ENCODE measurements around the gene HCST. TPM values are rescaled to one million over a fixed set of nuclear protein-coding genes. Genes with fewer than 3 reads are reported as not detected.

HCST gene
- total RNA-seq, 4 donors from 2014 or later: 1.3 TPM; not detected in 3

GRCh38 chr19:35904311-35905068, 2.2 kb downstream of the HCST start:
- Histone ChIP-seq H3K36me3 (no peaks in the 10 kb centered on the region), H3K27me3 (no peaks in the 10 kb centered on the region), H3K9me3 (no peaks in the 10 kb centered on the region), H3K4me3 (no peak overlapping the region), H3K27ac (peak overlapping the region in 3 of 4 donors; percentile 94 to 97 (median 95)), H3K4me1 (peaks cover 5 to 56% (median 23%) of the 10 kb centered on the region in 3 donors)
- DNase-seq: no peak
- TF ChIP-seq POLR2A (IDR thresholded peaks at IDR 0.05): peak in 1 of 4 donors; percentile 26
- no peak for TF ChIP-seq CTCF (IDR thresholded peaks at IDR 0.05)
- 83 to 86% methylated on average over 10 of the region's 10 CpGs for WGBS, 2 donors
- intact Hi-C loops (cut with DNase I): no loop called here

- DNase-seq: no peak
- no peak for TF ChIP-seq CTCF (IDR thresholded peaks at IDR 0.05)
- no peak for TF ChIP-seq POLR2A (IDR thresholded peaks at IDR 0.05)
- Histone ChIP-seq H3K4me1 (peaks cover 5 to 49% (median 23%) of the 10 kb centered on the region in 3 donors), H3K4me3 (no peak overlapping the region), H3K9me3 (no peaks in the 10 kb centered on the region), H3K27ac (peak overlapping the region in 2 of 4 donors; percentile 70 to 94), H3K36me3 (no peaks in the 10 kb centered on the region), H3K27me3 (no peaks in the 10 kb centered on the region)
- 38 to 45% methylated on average over 4 to 6 of the region's 6 CpGs for WGBS, 2 donors
- intact Hi-C loops (cut with DNase I): no loop called here
Measured at GRCh38 chr19:35905178-35905727, 2.9 kb downstream of the HCST start.

GRCh38 chr19:35907377-35907745, 5.0 kb downstream of the HCST start:
- Histone ChIP-seq H3K4me3 (peak overlapping the region in 3 of 4 donors; percentile 10 to 50 (median 34)), H3K9me3 (no peaks in the 10 kb centered on the region), H3K27ac (peak overlapping the region; percentile 27 to 73 (median 54)), H3K36me3 (no peaks in the 10 kb centered on the region), H3K27me3 (no peaks in the 10 kb centered on the region), H3K4me1 (peaks cover 5 to 34% (median 17%) of the 10 kb centered on the region in 3 donors)
- no peak for DNase-seq
- 50 to 88% methylated on average over 6 of the region's 12 CpGs for WGBS, 2 donors
- intact Hi-C loops (cut with DNase I): no loop called here
- TF ChIP-seq CTCF (IDR thresholded peaks at IDR 0.05) (no peak), POLR2A (IDR thresholded peaks at IDR 0.05) (no peak)

- TF ChIP-seq CTCF (IDR thresholded peaks at IDR 0.05) (no peak), POLR2A (IDR thresholded peaks at IDR 0.05) (peak in 2 of 4 donors; percentile 26 to 53)
- intact Hi-C loops (cut with DNase I): no loop called here
- no peaks in the 10 kb centered on the region for H3K9me3 ChIP-seq
- whole genome bisulfite sequencing, 2 donors: 60 to 79% methylated on average over 4 to 7 of the region's 9 CpGs
- H3K27me3 ChIP-seq: no peaks in the 10 kb centered on the region
- H3K36me3 ChIP-seq: no peaks in the 10 kb centered on the region
- no peak for DNase-seq
- peak within 1 kb of the TSS; percentile 27 to 73 (median 54) for H3K27ac ChIP-seq
- peak within 1 kb of the TSS in 3 of 4 donors; percentile 10 to 50 (median 34) for H3K4me3 ChIP-seq
- H3K4me1 ChIP-seq: peaks cover 5 to 29% (median 17%) of the 10 kb centered on the region in 3 donors
Measured at GRCh38 chr19:35908010-35908441, 5.7 kb downstream of the HCST start, which contains the start of gene TYROBP. TYROBP (minus strand) TSS chr19:35908295; CDS start chr19:35908228, 67 bp downstream.
